Ishikawa (cell line): ENCODE measurements around the gene HOXB3.

Source experiments
- CEBPB ChIP-seq: IDR thresholded peaks from 2 replicates; pipeline ENCODE4 v1.6.1; 2012
- CREB1 ChIP-seq: IDR thresholded peaks from 2 replicates; pipeline ENCODE4 v1.6.1; 2012; ENCODE audit warnings: low read depth
- EGR1 ChIP-seq: IDR thresholded peaks from 2 replicates; pipeline ENCODE4 v1.6.1; 2012
- EP300 ChIP-seq: IDR thresholded peaks from 2 replicates; pipeline ENCODE4 v1.6.1; 2012; ENCODE audit warnings: borderline replicate concordance
- FOXM1 ChIP-seq: IDR thresholded peaks from 2 replicates; pipeline ENCODE4 v1.6.1; 2012; ENCODE audit warnings: low read depth, borderline replicate concordance
- MAX ChIP-seq: IDR thresholded peaks from 2 replicates; pipeline ENCODE4 v1.6.1; 2012
- NFIC ChIP-seq: IDR thresholded peaks from 2 replicates; pipeline ENCODE4 v1.6.1; 2012
- RAD21 ChIP-seq: IDR thresholded peaks from 2 replicates; pipeline ENCODE4 v1.6.1; 2012; ENCODE audit warnings: low read depth
- REST ChIP-seq: IDR thresholded peaks from 2 replicates; pipeline ENCODE4 v1.6.1; 2012; ENCODE audit warnings: low read depth, mild to moderate bottlenecking
- TAF1 ChIP-seq: IDR thresholded peaks from 2 replicates; pipeline ENCODE4 v1.6.1; 2012; ENCODE audit warnings: low read depth, mild to moderate bottlenecking
- TCF12 ChIP-seq: IDR thresholded peaks from 2 replicates; pipeline ENCODE4 v1.6.1; 2012; ENCODE audit warnings: low read depth
- TEAD4 ChIP-seq: IDR thresholded peaks from 2 replicates; pipeline ENCODE4 v1.6.1; 2012
- USF1 ChIP-seq: IDR thresholded peaks from 2 replicates; pipeline ENCODE4 v1.6.1; 2012
- YY1 ChIP-seq: IDR thresholded peaks from 2 replicates; pipeline ENCODE4 v1.6.1; 2012; ENCODE audit warnings: low read depth
- ZBTB7A ChIP-seq: IDR thresholded peaks from 2 replicates; pipeline ENCODE4 v1.6.1; 2012; ENCODE audit warnings: low read depth

HOXB3 gene

GRCh38 chr17:48559122-48559839 lies 30.8 kb downstream of the HOXB3 start:
- TF ChIP-seq EP300 (no peak), TCF12 (no peak), TAF1 (no peak), NFIC (no peak), MAX (no peak), CREB1 (no peak), CEBPB (no peak), TEAD4 (no peak), ZBTB7A (no peak), USF1 (no peak), FOXM1 (no peak), RAD21 (no peak), REST (no peak)

GRCh38 chr17:48558831-48559121 lies 31.3 kb downstream of the HOXB3 start:
- no peak for TF ChIP-seq ZBTB7A
- no peak for TF ChIP-seq RAD21

- TF ChIP-seq CREB1, result no peak
- no peak for TF ChIP-seq USF1
- TF ChIP-seq EP300, result no peak
- TF ChIP-seq NFIC, result no peak
- no peak for TF ChIP-seq EGR1
- TF ChIP-seq TCF12, result no peak
- no peak for TF ChIP-seq MAX
- no peak for TF ChIP-seq ZBTB7A
These were observed 31.8 kb downstream of the HOXB3 start for GRCh38 chr17:48558057-48558830.

DNA sequence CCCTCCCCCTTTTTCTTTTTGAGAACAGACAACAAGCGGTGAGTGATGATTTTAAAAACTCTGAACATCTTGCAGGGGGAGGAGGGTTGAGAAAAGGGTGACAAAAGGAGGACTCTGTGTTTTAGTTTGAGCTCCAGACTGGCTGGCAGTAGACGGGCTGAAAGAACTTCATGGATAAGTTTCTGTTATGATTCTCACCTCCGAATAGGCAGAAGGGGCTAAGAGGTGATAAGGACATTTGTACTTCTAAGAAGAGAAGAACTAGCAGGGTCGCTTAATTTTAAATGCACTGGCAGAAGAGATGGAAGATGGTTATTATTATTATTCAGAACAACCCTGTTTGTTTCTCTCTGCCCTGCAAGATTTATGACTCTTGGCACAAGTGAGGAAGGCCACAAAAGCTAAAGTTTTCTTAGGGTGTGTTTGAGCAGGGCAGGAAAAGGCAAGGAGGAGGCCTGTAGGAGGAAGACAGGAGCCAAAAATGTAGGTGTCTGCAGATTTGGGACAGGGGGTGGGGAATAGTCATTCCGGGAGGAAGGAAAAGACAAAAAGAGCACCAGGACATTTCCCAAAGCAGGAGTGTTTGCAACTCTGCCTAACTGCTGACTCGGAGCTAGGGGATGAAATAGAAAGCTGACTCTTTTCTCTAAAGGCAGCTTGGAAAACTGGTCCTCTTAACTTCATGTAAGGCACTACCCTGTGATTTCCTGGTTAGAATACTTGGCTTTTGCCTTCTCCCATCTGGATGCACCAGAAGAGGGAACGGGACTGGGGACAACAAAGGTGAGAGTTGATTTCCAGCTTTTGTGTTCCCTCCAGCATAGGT lies 33.3 kb downstream of the HOXB3 start:
- TF ChIP-seq TCF12 (no peak), YY1 (no peak), RAD21 (no peak), TEAD4 (no peak), MAX (no peak), EGR1 (no peak), NFIC (no peak), USF1 (no peak), CEBPB (no peak), FOXM1 (no peak), REST (no peak), ZBTB7A (no peak), CREB1 (no peak), TAF1 (no peak), EP300 (no peak)

DNA sequence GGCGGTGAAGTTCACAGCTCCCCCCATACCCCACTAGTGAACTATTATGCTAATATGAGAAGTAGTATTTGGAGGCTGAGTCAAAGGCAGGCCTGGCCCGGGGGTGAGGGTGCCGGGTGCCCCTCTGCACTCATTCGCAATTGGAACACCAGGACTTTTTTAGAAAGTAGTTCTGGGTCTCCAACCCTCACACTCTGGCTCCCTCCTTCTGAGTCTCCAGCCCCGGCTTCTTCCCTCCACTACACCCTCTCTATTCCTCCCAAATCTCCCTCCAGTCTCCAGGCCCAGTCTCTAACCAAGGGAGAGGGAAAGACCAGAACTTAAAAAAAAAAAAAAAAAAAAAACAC lies 33.8 kb downstream of the HOXB3 start:
- TF ChIP-seq TAF1, result no peak
- no peak for TF ChIP-seq CREB1
- no peak for TF ChIP-seq EP300
- TF ChIP-seq EGR1, result no peak
- no peak for TF ChIP-seq MAX
- no peak for TF ChIP-seq FOXM1
- TF ChIP-seq YY1, result no peak
- TF ChIP-seq TEAD4, result no peak
- no peak for TF ChIP-seq RAD21
- TF ChIP-seq CEBPB, result no peak
- no peak for TF ChIP-seq USF1
